ENCODE measurements around the gene CRHR2. TPM values are rescaled to one million over a fixed set of nuclear protein-coding genes. Genes with fewer than 3 reads are reported as not detected.

The CRHR2 gene
- total RNA-seq, 1 experiment from 2014 or later = 0.22 TPM

DNA sequence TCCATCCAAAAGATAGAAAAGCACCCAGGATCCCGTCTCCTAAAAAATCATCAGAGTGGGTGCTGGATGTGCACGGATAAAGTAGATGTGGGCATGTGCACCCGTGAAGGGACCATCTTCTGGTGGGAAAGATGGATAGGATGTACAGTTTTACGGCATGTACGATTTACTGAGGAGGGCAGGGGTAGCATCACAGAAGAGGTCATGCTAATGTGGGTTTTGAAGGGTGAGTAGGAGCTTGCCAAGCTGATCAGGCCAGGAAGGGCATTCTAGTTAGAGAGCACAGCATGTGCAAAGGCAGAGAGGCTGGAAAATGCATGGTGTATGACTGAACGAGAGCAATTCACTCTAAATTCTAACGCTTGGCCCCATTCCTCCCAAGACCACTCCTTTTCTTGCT is 7.8 kb upstream of the CRHR2 start (continued):
- TF ChIP-seq TP53 (CRISPR knock-in tag; IDR thresholded peaks at IDR 0.05) = no peak
- TF ChIP-seq, protein P1, sequence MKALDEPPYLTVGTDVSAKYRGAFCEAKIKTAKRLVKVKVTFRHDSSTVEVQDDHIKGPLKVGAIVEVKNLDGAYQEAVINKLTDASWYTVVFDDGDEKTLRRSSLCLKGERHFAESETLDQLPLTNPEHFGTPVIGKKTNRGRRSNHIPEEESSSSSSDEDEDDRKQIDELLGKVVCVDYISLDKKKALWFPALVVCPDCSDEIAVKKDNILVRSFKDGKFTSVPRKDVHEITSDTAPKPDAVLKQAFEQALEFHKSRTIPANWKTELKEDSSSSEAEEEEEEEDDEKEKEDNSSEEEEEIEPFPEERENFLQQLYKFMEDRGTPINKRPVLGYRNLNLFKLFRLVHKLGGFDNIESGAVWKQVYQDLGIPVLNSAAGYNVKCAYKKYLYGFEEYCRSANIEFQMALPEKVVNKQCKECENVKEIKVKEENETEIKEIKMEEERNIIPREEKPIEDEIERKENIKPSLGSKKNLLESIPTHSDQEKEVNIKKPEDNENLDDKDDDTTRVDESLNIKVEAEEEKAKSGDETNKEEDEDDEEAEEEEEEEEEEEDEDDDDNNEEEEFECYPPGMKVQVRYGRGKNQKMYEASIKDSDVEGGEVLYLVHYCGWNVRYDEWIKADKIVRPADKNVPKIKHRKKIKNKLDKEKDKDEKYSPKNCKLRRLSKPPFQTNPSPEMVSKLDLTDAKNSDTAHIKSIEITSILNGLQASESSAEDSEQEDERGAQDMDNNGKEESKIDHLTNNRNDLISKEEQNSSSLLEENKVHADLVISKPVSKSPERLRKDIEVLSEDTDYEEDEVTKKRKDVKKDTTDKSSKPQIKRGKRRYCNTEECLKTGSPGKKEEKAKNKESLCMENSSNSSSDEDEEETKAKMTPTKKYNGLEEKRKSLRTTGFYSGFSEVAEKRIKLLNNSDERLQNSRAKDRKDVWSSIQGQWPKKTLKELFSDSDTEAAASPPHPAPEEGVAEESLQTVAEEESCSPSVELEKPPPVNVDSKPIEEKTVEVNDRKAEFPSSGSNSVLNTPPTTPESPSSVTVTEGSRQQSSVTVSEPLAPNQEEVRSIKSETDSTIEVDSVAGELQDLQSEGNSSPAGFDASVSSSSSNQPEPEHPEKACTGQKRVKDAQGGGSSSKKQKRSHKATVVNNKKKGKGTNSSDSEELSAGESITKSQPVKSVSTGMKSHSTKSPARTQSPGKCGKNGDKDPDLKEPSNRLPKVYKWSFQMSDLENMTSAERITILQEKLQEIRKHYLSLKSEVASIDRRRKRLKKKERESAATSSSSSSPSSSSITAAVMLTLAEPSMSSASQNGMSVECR (CRISPR knock-in tag; IDR thresholded peaks at IDR 0.05; ENCODE audit: borderline replicate concordance) = no peak
- TF ChIP-seq, protein P2, sequence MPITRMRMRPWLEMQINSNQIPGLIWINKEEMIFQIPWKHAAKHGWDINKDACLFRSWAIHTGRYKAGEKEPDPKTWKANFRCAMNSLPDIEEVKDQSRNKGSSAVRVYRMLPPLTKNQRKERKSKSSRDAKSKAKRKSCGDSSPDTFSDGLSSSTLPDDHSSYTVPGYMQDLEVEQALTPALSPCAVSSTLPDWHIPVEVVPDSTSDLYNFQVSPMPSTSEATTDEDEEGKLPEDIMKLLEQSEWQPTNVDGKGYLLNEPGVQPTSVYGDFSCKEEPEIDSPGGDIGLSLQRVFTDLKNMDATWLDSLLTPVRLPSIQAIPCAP (CRISPR knock-in tag; IDR thresholded peaks at IDR 0.05) = no peak
- no peak for TF ChIP-seq ESRRA (CRISPR knock-in tag; IDR thresholded peaks at IDR 0.05; ENCODE audit: borderline replicate concordance)
- TF ChIP-seq NFATC4 (CRISPR knock-in tag; IDR thresholded peaks at IDR 0.05) = no peak

DNA sequence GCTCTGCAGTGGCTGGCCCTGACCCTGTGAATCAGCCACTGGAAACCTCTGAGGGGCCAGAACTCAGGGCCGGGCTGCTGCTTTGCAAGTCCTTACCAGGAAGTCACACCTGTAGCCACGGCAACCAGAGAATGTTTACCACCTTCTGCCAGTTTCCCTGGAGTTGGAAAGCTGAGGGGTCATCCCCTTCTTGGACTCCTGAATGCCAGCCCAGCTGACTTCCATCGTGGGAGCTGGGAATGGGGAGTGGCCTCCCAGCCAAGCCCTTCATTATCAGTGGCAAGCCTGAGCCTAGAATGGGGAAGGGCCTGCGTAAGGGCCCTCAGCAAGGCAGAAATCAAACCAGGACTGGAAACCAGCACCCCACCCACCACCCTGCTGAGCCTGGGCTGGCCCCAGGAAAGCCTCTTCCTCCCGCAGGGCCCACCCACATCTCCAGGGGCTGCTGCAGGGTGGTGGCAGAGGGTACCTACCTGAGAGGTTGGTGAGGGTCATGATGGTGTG is 6.5 kb upstream of the CRHR2 start:
- TF ChIP-seq, protein P3, sequence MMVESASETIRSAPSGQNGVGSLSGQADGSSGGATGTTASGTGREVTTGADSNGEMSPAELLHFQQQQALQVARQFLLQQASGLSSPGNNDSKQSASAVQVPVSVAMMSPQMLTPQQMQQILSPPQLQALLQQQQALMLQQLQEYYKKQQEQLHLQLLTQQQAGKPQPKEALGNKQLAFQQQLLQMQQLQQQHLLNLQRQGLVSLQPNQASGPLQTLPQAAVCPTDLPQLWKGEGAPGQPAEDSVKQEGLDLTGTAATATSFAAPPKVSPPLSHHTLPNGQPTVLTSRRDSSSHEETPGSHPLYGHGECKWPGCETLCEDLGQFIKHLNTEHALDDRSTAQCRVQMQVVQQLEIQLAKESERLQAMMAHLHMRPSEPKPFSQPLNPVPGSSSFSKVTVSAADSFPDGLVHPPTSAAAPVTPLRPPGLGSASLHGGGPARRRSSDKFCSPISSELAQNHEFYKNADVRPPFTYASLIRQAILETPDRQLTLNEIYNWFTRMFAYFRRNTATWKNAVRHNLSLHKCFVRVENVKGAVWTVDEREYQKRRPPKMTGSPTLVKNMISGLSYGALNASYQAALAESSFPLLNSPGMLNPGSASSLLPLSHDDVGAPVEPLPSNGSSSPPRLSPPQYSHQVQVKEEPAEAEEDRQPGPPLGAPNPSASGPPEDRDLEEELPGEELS (CRISPR knock-in tag; IDR thresholded peaks at IDR 0.05) = no peak
- TF ChIP-seq FOXP1 (CRISPR knock-in tag; IDR thresholded peaks at IDR 0.05; ENCODE audit: borderline replicate concordance) = no peak
- no peak for TF ChIP-seq PRRX2 (CRISPR knock-in tag; IDR thresholded peaks at IDR 0.05)
- TF ChIP-seq KAT7 (CRISPR knock-in tag; IDR thresholded peaks at IDR 0.05; ENCODE audit: borderline replicate concordance) = no peak
- TF ChIP-seq, protein P4, sequence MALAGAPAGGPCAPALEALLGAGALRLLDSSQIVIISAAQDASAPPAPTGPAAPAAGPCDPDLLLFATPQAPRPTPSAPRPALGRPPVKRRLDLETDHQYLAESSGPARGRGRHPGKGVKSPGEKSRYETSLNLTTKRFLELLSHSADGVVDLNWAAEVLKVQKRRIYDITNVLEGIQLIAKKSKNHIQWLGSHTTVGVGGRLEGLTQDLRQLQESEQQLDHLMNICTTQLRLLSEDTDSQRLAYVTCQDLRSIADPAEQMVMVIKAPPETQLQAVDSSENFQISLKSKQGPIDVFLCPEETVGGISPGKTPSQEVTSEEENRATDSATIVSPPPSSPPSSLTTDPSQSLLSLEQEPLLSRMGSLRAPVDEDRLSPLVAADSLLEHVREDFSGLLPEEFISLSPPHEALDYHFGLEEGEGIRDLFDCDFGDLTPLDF (CRISPR knock-in tag; IDR thresholded peaks at IDR 0.05) = no peak
- TF ChIP-seq FOXJ3 (CRISPR knock-in tag; IDR thresholded peaks at IDR 0.05; ENCODE audit: borderline replicate concordance) = no peak
- no peak for TF ChIP-seq NR3C1 (CRISPR knock-in tag; conservative IDR thresholded peaks at IDR 0.05; ENCODE audit: low read depth)
- TF ChIP-seq, protein P5, sequence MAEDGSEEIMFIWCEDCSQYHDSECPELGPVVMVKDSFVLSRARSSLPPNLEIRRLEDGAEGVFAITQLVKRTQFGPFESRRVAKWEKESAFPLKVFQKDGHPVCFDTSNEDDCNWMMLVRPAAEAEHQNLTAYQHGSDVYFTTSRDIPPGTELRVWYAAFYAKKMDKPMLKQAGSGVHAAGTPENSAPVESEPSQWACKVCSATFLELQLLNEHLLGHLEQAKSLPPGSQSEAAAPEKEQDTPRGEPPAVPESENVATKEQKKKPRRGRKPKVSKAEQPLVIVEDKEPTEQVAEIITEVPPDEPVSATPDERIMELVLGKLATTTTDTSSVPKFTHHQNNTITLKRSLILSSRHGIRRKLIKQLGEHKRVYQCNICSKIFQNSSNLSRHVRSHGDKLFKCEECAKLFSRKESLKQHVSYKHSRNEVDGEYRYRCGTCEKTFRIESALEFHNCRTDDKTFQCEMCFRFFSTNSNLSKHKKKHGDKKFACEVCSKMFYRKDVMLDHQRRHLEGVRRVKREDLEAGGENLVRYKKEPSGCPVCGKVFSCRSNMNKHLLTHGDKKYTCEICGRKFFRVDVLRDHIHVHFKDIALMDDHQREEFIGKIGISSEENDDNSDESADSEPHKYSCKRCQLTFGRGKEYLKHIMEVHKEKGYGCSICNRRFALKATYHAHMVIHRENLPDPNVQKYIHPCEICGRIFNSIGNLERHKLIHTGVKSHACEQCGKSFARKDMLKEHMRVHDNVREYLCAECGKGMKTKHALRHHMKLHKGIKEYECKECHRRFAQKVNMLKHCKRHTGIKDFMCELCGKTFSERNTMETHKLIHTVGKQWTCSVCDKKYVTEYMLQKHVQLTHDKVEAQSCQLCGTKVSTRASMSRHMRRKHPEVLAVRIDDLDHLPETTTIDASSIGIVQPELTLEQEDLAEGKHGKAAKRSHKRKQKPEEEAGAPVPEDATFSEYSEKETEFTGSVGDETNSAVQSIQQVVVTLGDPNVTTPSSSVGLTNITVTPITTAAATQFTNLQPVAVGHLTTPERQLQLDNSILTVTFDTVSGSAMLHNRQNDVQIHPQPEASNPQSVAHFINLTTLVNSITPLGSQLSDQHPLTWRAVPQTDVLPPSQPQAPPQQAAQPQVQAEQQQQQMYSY (CRISPR knock-in tag; IDR thresholded peaks at IDR 0.05) = no peak
- ChIA-PET POLR2A (no interaction called here), CTCF (interaction anchor here (0.9 kb wide), 1 partner anchor 10 kb away, joined by 3 read pairs; no protein-coding TSS in a partner anchor)
- Mint-ChIP-seq H3K4me1 (peaks cover 8% of the 10 kb centered on the region), H3K27me3 (ENCODE audit: low read depth) (peaks cover 20% of the 10 kb centered on the region), H3K4me3 (no peak overlapping the region), H3K9me3 (no peaks in the 10 kb centered on the region), H3K36me3 (no peaks in the 10 kb centered on the region), H3K27ac (no peak overlapping the region)
- peak; percentile 42 for DNase-seq (ENCODE audit: low spot score)
- peak; percentile 16; the same call in 1 of the 2 replicates for ATAC-seq
